Neural progenitor cell (in vitro differentiated cells): Measurements from ENCODE around the gene VARS1.

Experiments
- CTCF ChIP-seq: fragments of 200-600 bp; sonication (generic); IDR thresholded peaks from 2 replicates; pipeline ENCODE4 v1.5.1; 2017; ENCODE audit warnings: antibody characterized with exemption, mild to moderate bottlenecking
- EZH2 ChIP-seq: fragments of 200-600 bp; sonication (generic); IDR thresholded peaks from 2 replicates; pipeline ENCODE4 v1.6.1; 2017; ENCODE audit warnings: antibody characterized with exemption, mild to moderate bottlenecking, moderate library complexity

GRCh38 chr6:31844507-31844906 is 49.0 kb upstream of the VARS1 start:
- TF ChIP-seq EZH2 (no peak), CTCF (no peak)
